ENCODE measurements around the gene PCSK5.

Gene PCSK5

GRCh38 chr9:75914883-75915452, 24.5 kb downstream of the PCSK5 start:
- Histone ChIP-seq H3K79me2 (ENCODE audit: insufficient read depth, low read length) (no peaks in the 10 kb centered on the region), H3K9ac (ENCODE audit: low read length) (no peak overlapping the region), H3K27ac (ENCODE audit: low read depth, low read length) (no peak overlapping the region), H2AFZ (ENCODE audit: low read depth, low read length, severe bottlenecking) (no peak overlapping the region), H3K4me3 (ENCODE audit: insufficient read depth, low read length, poor library complexity, severe bottlenecking) (no peak overlapping the region), H3F3A (ENCODE audit: insufficient read depth) (no peaks in the 10 kb centered on the region), H3K4me2 (ENCODE audit: low read depth, low read length, poor library complexity, severe bottlenecking) (no peak overlapping the region), H3K36me3 (ENCODE audit: low read length) (no peaks in the 10 kb centered on the region), H3K9me3 (ENCODE audit: insufficient read depth, low read length) (no peaks in the 10 kb centered on the region), H3K9me2 (replicated peaks; ENCODE audit: insufficient read depth, low read length) (no peaks in the 10 kb centered on the region), H4K20me1 (ENCODE audit: low read depth, low read length) (no peaks in the 10 kb centered on the region), H3K27me3 (ENCODE audit: low read length) (no peaks in the 10 kb centered on the region)
- TF ChIP-seq EZH2phosphoT487 (conservative IDR thresholded peaks at IDR 0.05; ENCODE audit: low read length) (no peak), CTCF (IDR thresholded peaks at IDR 0.05; ENCODE audit: insufficient read depth, low read length, poor library complexity, severe bottlenecking) (no peak)

GRCh38 chr9:75918154-75918553, 27.7 kb downstream of the PCSK5 start:
- Histone ChIP-seq H2AFZ (ENCODE audit: low read depth, low read length, severe bottlenecking) (no peak overlapping the region), H3K9ac (ENCODE audit: low read length) (no peak overlapping the region), H4K20me1 (ENCODE audit: low read depth, low read length) (no peaks in the 10 kb centered on the region), H3K27me3 (ENCODE audit: low read length) (no peaks in the 10 kb centered on the region), H3K36me3 (ENCODE audit: low read length) (no peaks in the 10 kb centered on the region), H3K4me2 (ENCODE audit: low read depth, low read length, poor library complexity, severe bottlenecking) (no peak overlapping the region), H3F3A (ENCODE audit: insufficient read depth) (no peaks in the 10 kb centered on the region), H3K4me3 (ENCODE audit: insufficient read depth, low read length, poor library complexity, severe bottlenecking) (no peak overlapping the region), H3K9me2 (replicated peaks; ENCODE audit: insufficient read depth, low read length) (no peaks in the 10 kb centered on the region), H3K27ac (ENCODE audit: low read depth, low read length) (no peak overlapping the region), H3K79me2 (ENCODE audit: insufficient read depth, low read length) (no peaks in the 10 kb centered on the region), H3K9me3 (ENCODE audit: insufficient read depth, low read length) (no peaks in the 10 kb centered on the region)
- no peak for TF ChIP-seq EZH2phosphoT487 (conservative IDR thresholded peaks at IDR 0.05; ENCODE audit: low read length)
- no peak for TF ChIP-seq CTCF (IDR thresholded peaks at IDR 0.05; ENCODE audit: insufficient read depth, low read length, poor library complexity, severe bottlenecking)

- Histone ChIP-seq H3K27me3 (ENCODE audit: low read length) (no peaks in the 10 kb centered on the region), H3K9me3 (ENCODE audit: insufficient read depth, low read length) (no peaks in the 10 kb centered on the region), H4K20me1 (ENCODE audit: low read depth, low read length) (no peaks in the 10 kb centered on the region), H3F3A (ENCODE audit: insufficient read depth) (no peaks in the 10 kb centered on the region), H3K36me3 (ENCODE audit: low read length) (no peaks in the 10 kb centered on the region), H3K4me3 (ENCODE audit: insufficient read depth, low read length, poor library complexity, severe bottlenecking) (no peak overlapping the region), H3K4me2 (ENCODE audit: low read depth, low read length, poor library complexity, severe bottlenecking) (no peak overlapping the region), H2AFZ (ENCODE audit: low read depth, low read length, severe bottlenecking) (no peak overlapping the region), H3K9ac (ENCODE audit: low read length) (no peak overlapping the region), H3K27ac (ENCODE audit: low read depth, low read length) (no peak overlapping the region), H3K9me2 (replicated peaks; ENCODE audit: insufficient read depth, low read length) (no peaks in the 10 kb centered on the region), H3K79me2 (ENCODE audit: insufficient read depth, low read length) (no peaks in the 10 kb centered on the region)
- TF ChIP-seq CTCF (IDR thresholded peaks at IDR 0.05; ENCODE audit: insufficient read depth, low read length, poor library complexity, severe bottlenecking) (no peak), EZH2phosphoT487 (conservative IDR thresholded peaks at IDR 0.05; ENCODE audit: low read length) (no peak)
Measured at GRCh38 chr9:75918909-75919308, 28.4 kb downstream of the PCSK5 start.
